SKM-1 treated with dmso at 0.1 percent for 144 hours (cell line): ENCODE results near the gene BCL2.

Experiments
- DNase-seq: peaks from one replicate; lab custom pipeline; 2025; ENCODE audit not compliant: unreplicated experiment; lab: John Stamatoyannopoulos, UW

The BCL2 gene

DNA sequence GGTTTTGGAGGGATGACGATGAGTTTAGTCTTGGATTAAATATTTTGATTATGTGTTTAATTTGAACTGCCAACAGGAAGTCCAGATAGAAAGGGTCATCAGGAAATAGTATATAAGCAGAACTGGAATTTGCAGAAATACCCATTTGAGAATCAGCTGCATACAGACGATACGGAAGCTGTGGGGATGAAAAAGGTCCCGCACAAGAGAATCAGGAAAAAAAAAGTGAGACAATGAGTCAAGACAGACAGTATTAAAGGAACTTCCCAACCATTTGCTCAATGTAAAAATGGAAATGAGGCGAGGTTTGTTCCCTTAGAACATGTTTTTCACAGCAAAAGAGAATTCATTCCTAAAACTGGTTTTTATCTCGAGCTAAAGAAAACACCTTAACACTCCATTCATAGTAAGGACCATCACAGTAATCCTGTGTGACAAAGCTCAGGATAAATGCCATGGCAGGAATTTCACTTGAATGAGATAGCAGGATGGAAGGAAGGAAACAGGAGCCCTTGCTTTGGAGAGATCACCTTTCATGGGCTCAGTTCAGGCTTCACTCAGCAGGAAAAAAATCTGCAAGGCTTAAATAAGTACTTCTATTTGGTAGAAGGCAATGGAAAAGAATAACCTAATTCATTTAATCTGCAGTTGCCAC, 29.3 kb downstream of the BCL2 start:
- DNase-seq = no peak

DNA sequence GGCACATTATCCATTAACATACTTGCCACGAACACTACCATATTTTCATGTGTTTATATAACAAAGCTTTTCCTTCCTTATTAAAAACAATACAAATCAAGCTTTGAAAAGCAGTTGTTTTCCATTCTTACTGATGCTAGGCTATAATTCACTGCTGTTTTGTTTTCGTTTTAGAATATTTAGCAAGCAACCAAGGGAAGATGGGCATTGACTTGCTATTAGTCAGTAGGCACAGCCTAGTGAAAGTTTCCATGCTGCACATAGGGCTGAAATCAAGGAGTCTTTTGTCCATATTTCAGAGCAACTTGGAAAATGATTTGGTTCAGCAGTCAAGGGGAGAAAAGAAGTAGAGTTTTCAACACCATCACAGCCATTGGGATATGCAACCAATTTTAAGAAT, 31.3 kb downstream of the BCL2 start:
- no peak for DNase-seq

DNA sequence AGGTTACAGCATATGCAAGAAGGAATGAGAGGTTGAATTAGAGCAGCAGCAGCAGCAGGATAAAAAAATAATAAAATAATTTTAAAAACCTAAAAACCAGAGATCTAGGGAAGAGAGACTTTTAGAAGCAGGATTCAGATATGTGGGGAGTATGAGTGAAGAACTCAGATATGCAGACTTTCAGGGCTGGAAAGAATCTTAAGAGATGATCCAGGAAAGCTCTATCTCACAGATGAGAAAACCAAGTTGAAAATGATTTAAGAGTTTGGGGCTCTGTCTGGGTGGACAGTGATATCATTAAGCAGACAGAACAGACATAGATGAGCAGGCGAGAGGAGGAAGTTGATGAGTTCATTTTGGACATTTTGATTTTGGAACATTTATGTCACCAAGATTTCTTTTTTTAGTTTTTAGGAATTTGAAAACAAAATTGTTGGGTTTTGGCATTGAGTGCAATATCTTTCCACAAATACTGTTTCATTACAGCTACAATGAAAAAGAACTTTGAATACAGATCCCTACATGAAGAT, 31.8 kb downstream of the BCL2 start:
- no peak for DNase-seq

DNA sequence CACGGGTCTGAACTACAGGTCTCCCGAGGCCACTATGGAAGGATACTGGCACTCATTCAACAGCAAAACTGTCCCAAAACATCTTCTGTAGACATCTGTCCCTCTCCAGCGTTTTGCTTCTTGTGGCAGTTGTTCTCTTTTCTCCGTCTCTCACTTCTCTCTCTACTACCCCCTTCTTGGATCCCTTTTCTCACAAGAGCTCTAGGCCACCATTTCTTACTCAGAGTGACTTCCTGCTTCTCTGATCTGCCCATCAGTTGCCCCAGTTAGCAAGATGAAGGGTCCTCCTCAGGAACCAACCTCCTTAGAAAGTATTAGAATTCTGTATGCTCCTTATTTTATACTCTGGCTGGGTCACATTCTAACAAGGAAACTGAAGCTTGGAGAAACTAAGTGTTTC, 32.6 kb downstream of the BCL2 start:
- no peak for DNase-seq

DNA sequence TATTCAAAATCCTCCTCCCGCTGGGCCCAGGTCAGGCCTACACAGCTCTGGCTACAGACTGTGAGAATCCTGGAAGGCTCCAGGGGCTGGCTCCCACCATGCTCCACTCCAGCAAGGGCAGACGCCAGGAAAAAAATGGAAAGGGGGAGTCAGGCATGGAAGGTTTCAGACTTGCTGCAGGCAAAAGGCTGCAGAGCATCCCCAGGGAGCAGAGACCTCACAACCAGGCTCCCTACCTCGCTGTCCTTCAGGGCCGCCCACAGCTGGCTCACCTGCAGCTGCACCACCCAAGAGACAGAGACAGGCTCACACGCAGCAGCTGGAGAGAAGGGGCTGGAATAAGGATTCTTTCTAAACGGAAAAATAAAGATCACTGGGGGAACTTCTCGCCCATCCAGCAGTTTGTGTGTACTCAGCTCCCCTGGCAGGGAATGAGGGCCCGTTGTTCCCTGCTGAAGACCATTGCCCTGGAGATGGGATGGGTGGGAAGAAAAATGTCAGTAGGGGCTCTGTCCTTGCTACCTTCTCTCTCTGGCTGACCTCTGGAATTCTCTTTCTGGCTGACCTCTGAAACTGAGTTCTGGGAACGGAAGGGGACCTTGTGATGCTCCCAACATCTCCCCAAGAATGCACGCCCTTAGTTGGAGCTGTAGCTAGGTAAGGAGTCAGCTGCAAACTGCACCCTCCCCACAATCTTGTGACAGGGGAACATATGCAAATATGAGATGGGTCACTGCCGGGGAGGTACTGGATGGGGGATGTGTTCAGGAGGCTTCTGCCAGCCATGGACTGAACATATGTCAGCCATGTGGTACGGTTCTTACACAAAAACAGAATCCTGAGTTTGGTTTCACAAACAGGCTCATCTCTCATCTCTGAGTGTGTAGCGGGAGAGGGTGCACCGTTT, 34.5 kb downstream of the BCL2 start:
- DNase-seq = no peak

DNA sequence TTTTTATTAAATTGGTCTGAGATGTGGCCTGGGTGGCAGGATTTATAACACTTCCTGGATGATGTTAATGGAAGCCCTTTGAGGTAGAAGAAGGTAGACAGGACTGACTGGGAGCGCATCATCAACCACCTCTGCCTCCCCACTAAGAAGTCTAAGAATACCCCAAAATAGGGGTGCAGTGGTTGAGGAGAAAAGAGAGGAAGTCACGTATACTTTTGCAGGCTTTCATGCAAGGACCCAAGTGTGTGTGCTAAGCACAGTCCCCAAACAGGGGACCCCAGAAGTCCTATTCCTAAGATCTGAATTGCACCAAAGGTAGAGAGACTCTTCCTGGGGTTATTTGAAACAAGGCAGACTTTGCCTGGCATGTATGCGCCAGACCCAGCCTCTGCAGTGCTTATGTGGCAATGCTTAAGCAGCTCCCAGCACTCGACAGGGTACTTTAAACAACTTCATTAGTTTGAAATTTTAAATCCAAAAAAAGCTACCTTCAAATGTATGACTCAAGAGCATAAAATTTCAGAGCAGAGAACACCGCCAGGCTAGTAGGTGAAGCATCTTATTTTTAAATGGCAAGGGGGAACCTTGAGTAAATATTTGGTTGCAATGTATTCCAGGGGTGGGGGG, 35.3 kb downstream of the BCL2 start:
- no peak for DNase-seq

DNA sequence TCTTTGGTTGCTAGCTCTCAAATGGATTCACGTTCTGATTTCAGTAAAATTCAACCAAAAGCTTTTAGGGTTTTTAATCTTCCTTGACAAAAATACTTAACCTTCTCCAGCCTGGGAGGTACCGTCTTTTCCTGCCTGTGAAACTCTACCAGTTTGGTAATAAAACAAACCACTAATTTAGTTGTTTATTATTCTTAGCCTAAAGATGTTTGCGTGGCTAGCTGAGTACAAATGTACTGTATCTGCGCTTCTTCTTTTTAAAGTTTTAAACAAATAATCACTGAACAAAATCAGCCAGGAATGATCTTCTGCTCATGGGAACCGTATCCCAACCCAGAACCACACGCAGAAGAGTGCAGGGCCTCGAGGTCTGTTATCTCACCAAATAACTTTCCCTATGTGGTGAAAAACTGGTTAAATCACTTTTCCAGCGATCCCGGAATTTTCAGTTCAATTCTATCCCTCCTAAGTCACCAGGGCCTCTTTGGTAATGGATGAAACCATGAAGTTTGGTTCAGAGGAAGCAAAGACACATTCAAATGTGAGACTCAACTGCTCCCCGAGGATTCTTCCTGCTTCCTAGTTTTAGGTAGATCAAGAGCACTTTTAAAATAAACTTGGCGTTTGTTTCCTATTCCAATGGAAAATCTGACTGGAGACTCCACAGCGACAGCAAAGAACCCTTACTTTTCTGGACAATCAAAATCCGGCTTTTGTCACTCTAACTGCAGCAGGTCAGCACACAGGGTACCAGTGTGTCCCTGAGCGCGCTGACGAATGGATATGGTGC, 36.1 kb downstream of the BCL2 start:
- DNase-seq = no peak

DNA sequence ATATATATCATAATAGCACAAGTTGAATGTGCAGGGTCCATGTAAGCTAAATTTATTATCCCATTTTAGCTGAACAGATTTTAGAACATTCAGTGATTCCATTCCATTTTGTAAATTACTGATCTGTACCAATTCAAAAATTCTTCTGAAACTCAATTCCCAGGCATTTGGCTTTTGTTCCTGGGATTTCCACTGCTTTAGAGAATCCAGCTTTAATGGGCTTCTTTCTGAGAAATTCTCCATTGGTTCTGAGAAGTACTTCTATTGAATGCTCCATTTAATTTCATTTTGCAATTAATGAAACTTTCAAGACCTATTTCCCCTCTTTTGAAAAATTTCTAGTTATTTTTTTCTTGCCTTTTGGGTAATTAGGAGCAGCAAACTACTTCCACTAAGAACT, 36.8 kb downstream of the BCL2 start:
- no peak for DNase-seq

DNA sequence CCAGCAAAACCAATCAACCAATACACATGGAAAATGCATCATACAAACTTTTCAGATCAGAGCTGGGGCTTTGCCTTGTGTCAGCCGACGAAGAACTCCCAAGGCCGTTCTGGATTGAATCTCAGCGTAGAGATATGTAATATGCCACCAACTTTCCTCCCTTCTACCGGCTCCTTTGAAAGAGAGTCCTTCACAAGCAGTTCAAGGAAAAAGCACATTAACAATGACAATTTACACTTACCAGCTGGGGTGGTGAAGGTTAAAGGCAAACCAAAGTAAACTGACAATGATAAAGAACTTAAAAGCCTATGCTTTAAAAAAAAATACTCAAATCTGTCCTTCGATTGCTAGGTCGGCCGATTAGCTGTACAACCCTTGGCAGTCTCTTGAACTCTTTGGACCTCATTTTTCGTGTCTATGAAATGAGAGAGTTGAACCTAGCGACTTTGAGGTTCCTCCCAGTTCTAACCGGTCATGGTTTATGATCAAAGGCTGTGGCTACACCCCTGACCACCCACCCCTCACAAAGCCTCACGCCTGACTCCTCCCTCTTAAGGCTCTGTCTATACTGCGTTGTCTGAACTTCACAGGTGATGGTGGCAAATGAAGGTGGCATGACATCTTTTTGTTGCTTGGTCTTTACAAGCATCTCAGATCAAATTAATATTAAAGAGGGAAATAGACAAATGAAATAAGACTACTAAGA, 46.2 kb downstream of the BCL2 start:
- no peak for DNase-seq

DNA sequence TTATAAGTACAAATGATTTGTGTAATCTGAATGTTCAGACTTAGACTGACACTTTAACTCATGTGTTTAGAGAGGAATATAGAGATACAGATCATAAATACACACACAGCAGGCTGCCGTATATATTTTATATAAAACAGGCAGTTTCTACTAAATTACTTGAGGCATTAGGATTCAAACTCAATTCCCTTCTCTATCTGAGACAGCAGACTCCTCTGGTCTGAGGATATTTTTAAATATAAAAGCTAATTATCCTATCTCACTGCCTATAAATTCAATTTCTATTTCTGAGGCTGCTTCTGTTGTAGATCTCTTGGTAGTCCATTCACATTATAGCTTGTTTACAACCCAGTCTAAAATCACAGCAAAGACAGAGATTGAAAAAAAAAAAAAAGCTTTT, 46.9 kb downstream of the BCL2 start:
- DNase-seq = no peak

DNA sequence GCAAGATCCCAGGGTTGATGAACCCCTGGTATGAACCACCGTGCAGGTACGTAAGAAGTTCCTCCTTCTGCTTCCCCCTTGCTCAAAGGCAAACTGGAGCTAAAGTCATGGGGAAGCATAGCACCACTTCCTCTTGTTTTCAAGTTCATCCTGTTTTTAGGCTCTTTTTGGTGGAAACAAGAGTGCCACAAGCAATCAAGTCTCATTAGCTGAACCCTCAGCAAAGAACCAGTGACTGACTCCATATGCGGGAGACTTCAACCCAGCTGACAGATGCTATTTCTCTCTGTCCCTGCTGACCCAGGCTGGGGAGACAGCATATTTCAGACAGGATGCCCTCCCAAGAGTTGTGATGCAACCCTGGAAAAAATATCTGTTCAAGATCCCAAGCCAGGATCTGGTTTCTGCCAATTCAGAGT, 47.7 kb downstream of the BCL2 start:
- peak; percentile 65 for DNase-seq

DNA sequence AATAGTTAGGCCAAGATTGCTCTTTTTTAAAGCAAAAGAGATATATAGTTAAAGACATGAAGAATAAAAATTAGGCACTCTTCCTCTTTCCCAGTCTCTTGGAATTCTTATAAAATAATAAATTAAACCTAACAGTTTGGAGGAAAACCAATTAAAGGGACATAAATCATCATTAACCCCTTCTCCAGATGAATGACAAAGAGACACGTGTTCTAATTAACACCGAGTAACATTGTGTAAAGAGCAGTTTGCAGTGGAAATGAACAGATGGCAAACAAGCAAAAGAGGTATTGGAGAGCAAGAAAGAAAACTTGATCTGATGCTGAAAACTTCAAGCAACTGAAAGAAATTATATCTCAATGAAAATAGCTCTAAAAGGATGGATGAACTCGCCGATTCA, 48.4 kb downstream of the BCL2 start:
- DNase-seq = no peak

DNA sequence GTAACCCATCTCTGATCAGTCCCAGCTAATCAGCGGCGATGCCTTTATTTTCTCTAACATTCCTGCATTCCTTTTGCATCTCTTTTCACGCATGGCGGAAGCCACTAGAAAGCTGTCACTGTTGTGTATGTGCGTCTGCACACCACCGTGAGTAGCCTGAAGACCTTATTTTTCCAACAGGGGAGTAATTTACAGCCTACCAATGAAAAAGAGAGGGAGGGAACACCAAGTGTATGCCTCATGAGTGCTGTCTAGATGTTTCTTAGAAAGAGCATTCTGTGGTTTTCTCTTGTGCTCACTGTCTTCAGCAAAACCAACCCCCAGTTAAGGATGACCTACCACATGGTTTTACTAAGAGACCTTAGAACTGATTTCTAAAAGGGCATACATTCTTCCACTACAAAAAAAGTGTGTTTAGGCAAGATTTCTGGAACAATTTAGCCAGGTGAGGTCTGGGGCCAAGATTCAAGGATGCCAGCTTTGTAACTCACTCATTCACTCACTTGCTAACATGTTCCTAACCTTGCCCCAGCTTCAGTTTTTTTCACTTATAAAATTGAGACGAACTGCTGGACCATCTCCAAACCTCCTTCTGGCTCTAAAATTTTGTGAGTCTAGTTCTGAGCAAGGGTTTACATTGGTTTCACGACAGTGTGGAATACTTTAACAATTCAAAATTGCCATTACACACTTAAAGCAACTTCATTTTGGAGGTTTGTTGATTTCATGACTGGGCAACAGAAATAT, 51.4 kb downstream of the BCL2 start:
- no peak for DNase-seq

DNA sequence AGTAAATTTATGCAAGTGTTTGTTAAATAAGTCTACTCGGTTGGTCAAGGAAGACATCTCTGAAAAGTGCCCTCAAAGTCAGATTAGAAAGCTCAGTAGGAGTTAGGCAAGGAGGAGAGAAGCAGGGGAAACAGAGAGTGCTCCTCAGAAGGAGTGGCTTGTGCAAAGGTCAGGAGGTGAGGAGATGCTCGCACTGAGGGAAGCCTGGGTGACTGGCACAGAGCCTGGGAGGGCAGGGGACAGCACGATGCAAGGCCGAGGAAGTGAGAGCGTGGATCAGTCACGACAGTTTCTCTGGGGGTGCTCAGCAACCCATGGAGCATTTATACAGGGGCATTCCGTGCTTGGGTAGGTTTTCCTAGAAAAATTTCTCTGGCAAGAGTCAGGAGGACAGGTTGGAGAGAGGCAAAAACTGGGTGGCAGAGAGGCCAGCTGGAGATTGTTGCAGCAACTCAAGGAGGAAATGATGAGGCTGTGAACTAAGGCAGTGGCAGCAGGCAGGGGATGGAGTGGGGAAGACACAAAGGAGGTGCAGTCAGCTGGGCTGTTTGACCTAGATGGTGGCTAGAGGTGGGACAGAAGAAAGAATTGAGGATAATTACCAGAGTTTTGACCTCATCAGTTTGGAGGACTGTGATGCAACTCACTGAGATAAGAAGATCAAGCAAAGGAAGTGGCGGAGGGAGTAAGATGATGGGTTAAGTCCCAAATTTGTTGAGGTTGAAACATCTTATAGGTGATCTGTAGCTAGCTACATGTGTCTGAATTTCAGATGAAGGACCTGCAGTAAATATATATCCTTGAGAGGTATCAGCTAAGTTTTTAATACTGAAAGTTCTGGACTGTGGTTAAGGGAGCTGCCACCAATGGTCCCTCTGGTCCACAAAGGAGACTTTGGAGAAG, 52.4 kb downstream of the BCL2 start:
- no peak for DNase-seq

DNA sequence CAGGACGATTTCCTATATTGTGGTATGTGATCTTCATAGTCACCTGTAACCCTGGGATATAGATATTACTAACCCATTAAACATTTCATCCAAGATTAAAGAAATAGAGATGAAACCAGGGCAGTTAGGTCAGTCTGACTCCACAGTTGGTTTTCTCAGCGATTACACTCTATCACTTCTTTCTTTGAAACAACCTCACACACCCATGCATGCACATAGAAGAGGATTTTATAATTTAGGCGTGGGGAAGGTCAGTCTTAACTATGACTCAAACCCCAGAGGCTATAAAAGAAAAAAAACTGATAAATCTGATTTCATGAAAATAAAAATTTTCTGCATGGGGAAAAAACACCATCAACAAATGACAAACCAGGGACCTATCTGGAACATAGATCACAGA, 54.2 kb downstream of the BCL2 start:
- no peak for DNase-seq

DNA sequence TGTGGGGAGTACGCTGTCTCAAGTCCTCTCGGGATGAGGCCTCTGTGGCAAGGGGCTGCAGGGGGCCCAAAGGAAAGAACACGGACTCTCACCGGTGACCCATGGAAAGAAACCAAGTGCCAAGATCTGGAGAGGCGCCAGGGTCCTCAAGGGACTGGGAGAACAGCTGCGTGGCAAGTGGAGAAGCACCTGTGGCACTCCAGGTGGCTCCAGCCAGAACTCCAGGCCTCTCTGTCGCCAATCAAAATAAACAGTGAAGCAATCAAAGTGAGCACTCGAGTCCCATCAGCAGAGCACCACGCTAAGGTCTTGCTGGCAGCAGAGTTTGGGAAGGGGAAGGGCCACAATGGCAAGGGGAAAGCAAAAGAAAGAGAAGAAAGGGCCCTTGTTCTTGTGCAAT, 54.7 kb downstream of the BCL2 start:
- DNase-seq = no peak

DNA sequence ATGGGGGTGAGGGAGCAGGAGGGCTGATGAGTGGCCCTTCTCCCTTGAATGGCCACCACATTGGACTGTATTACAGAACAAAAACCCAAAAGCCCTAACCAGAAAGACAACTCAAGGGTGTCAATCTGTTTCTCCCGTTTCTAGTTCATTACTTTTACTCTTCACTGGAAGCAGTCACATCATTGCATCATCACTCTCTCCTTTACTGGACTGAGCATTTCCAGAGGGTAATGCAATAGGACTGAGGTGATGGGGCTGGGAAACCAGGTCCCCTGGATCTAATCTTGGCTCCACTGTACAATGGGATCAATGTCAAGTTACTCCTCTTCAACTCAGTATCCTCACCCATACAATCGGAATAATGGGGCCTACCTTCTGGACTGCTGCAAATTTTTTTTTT, 56.1 kb downstream of the BCL2 start:
- DNase-seq = no peak

DNA sequence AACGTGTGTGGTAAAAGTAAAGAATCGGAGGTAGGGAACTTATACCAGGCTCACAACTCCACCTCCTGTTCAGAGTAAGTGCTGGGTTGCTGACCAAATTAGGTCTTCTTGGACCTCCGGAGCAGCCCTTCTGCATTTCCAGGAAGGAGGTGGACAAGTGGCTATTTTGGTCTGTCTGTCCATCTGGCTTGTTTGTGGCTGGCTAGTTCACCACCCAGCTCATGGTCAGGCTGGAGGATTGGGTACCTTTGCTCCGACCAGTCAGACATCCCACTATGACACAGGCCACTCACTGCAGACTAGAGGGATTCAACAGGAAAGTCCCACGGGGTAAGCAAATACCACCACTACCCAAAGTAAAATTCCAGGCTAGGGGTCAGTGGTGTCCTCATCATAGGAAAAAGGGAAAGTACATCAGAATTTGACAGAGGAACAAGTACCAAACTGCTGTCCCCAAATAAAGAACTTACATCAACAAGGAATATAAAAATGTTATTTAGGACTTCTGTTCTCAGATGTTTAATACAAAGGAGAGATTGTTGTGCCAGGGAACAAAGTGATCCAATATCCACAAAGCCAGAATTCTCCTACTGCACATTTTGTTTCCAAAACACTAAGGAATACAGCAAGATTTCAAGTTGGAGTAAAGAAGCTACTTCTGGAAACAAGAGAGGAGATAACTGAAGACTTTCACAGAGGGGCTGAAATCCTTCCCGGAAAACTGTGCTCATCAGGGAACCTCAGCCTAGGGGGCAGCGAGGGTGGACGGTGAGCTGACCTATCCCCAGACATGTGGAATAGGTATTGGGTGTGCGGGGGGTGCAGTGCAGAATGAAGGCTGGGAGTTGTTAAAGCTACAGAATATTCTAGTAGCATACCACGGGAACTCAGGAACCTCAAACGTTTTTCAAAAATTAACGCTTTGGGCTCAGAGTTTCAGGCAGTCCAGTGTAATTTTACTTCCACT, 56.9 kb downstream of the BCL2 start:
- DNase-seq = no peak
